Measurements from ENCODE around the gene BGN. TPM values are rescaled to one million over a fixed set of nuclear protein-coding genes. Genes with fewer than 3 reads are reported as not detected.

Gene BGN
- total and polyA plus RNA-seq, 4 experiments from 2014 or later, result not detected

GRCh38 chrX:153554519-153555167, 59.9 kb downstream of the BGN start:
- ChIA-PET CTCF (ENCODE audit: partially characterized antibody) (interaction anchor here (0.8 to 3.3 kb wide), 14 partner anchors 9 to 114 kb away, joined by 3 to 20 read pairs (median 4); no protein-coding TSS in a partner anchor), POLR2A (ENCODE audit: partially characterized antibody) (interaction anchor here (0.8 to 1.2 kb wide), 2 partner anchors 55 to 114 kb away, joined by 3 read pairs; no protein-coding TSS in a partner anchor)
- H3K27me3 ChIP-seq (ENCODE audit: insufficient read depth, low read length), result no peaks in the 10 kb centered on the region
- no peaks in the 10 kb centered on the region for H3K4me1 ChIP-seq (ENCODE audit: insufficient read depth, low read length)
- no peaks in the 10 kb centered on the region for H3K9me3 ChIP-seq (ENCODE audit: control insufficient read depth in 1 of 2, low read length in 2 of 2)
- no peaks in the 10 kb centered on the region for H3K36me3 ChIP-seq (ENCODE audit: insufficient read depth, low read length)
- no peak overlapping the region for H3K4me3 ChIP-seq (ENCODE audit: low read length in 2 of 2)
- no peak overlapping the region for H3K27ac ChIP-seq (ENCODE audit: low read depth, low read length)
- Mint-ChIP-seq H3K36me3 (no peaks in the 10 kb centered on the region), H3K27me3 (no peaks in the 10 kb centered on the region), H3K4me1 (no peaks in the 10 kb centered on the region), H3K9me3 (no peaks in the 10 kb centered on the region), H3K4me3 (no peak overlapping the region), H3K27ac (no peak overlapping the region)
- DNase-seq, result peak; percentile 51 to 59 (median 53)
- intact Hi-C loops (cut with micrococcal nuclease), result loop anchor here (1.0 to 2.0 kb wide), 4 partner anchors 56 to 114 kb away; no protein-coding TSS in a partner anchor

DNA sequence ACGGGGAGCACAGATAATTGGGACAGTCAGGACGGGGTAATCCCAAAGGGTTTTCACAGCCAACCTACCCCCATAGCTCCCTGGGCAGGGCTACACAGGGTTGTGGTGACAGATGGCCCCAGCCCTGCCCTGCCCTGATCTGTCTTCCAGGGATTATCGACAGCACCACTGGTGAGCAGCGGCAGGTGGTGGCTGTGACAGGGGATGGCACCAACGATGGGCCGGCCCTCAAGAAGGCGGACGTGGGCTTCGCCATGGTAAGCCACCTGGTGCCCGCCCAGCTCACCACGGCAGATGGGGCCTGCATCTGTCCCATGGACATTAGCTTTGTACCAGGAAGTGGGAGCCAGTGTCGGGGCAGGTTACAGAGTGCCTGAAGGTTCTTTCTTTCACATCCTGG, 62.0 kb downstream of the BGN start:
- no peak overlapping the region for H3K27ac ChIP-seq (ENCODE audit: low read depth, low read length)
- Mint-ChIP-seq H3K27me3 (no peaks in the 10 kb centered on the region), H3K27ac (no peak overlapping the region), H3K4me1 (no peaks in the 10 kb centered on the region), H3K4me3 (no peak overlapping the region), H3K36me3 (no peaks in the 10 kb centered on the region), H3K9me3 (no peaks in the 10 kb centered on the region)
- no peak overlapping the region for H3K4me3 ChIP-seq (ENCODE audit: low read length in 2 of 2)
- POLR2A ChIA-PET (ENCODE audit: partially characterized antibody), result no interaction called here
- no peak for DNase-seq
- intact Hi-C loops (cut with micrococcal nuclease), result no loop called here
- no peaks in the 10 kb centered on the region for H3K9me3 ChIP-seq (ENCODE audit: control insufficient read depth in 1 of 2, low read length in 2 of 2)
- no peaks in the 10 kb centered on the region for H3K4me1 ChIP-seq (ENCODE audit: insufficient read depth, low read length)
- H3K36me3 ChIP-seq (ENCODE audit: insufficient read depth, low read length), result no peaks in the 10 kb centered on the region
- no peaks in the 10 kb centered on the region for H3K27me3 ChIP-seq (ENCODE audit: insufficient read depth, low read length)
- CTCF ChIA-PET (ENCODE audit: partially characterized antibody), result interaction anchor here (1.3 to 1.9 kb wide), 3 partner anchors 17 to 111 kb away, joined by 3 to 15 read pairs (median 6); no protein-coding TSS in a partner anchor

GRCh38 chrX:153557618-153558355, 63.0 kb downstream of the BGN start:
- Histone ChIP-seq H3K4me3 (ENCODE audit: low read length in 2 of 2) (no peak overlapping the region), H3K27ac (ENCODE audit: low read depth, low read length) (no peak overlapping the region), H3K36me3 (ENCODE audit: insufficient read depth, low read length) (no peaks in the 10 kb centered on the region), H3K4me1 (ENCODE audit: insufficient read depth, low read length) (no peaks in the 10 kb centered on the region), H3K9me3 (ENCODE audit: control insufficient read depth in 1 of 2, low read length in 2 of 2) (no peaks in the 10 kb centered on the region), H3K27me3 (ENCODE audit: insufficient read depth, low read length) (no peaks in the 10 kb centered on the region)
- Mint-ChIP-seq H3K27ac (peak overlapping the region in 1 of 7 donors; percentile 48), H3K4me3 (no peak overlapping the region), H3K4me1 (no peaks in the 10 kb centered on the region), H3K36me3 (no peaks in the 10 kb centered on the region), H3K9me3 (no peaks in the 10 kb centered on the region), H3K27me3 (no peaks in the 10 kb centered on the region)
- ChIA-PET POLR2A (ENCODE audit: partially characterized antibody) (no interaction called here), CTCF (ENCODE audit: partially characterized antibody) (interaction anchor here (0.8 to 1.7 kb wide), 3 partner anchors 18 to 110 kb away, joined by 3 to 6 read pairs (median 3); no protein-coding TSS in a partner anchor)
- intact Hi-C loops (cut with micrococcal nuclease), result no loop called here
- no peak for DNase-seq

Other genes with a start within 250 kb of the BGN start
- not detected for gene PNMA6F, start 173.2 kb upstream of the BGN start, total RNA-seq
- gene PNMA6F, start 173.2 kb upstream of the BGN start, polyA plus RNA-seq, result not detected
- 10 to 100 TPM; 15.3 to 16.1 TPM for gene ZNF275, start 160.8 kb upstream of the BGN start, total RNA-seq
- gene ZNF275, start 160.8 kb upstream of the BGN start, polyA plus RNA-seq, result 1 to 10 TPM; 2.0 to 5.3 TPM
- gene PNMA6E, start 93.6 kb upstream of the BGN start, total RNA-seq, result not detected
- gene PNMA6E, start 93.6 kb upstream of the BGN start, polyA plus RNA-seq, result not detected
- gene ZFP92, start 83.5 kb upstream of the BGN start, total RNA-seq, result under 1 TPM; 0.44 to 0.55 TPM
- under 1 TPM; 0.03 to 0.18 TPM for gene ZFP92, start 83.5 kb upstream of the BGN start, polyA plus RNA-seq
- 1 to 10 TPM; 4.0 to 4.5 TPM for gene TREX2, start 48.9 kb upstream of the BGN start, total RNA-seq
- gene TREX2, start 48.9 kb upstream of the BGN start, polyA plus RNA-seq, result under 1 TPM in 1 of 2 donors, not detected in 1; 0.63 TPM
- gene HAUS7, start 24.4 kb upstream of the BGN start, total RNA-seq, result 10 to 100 TPM; 29.8 to 33.8 TPM
- 10 to 100 TPM; 29.7 to 33.8 TPM for gene HAUS7, start 24.4 kb upstream of the BGN start, polyA plus RNA-seq
- gene ATP2B3, start 22.7 kb downstream of the BGN start, total RNA-seq, result not detected
- under 1 TPM in 1 of 2 donors, not detected in 1; 0.09 TPM for gene ATP2B3, start 22.7 kb downstream of the BGN start, polyA plus RNA-seq
- 10 to 100 TPM; 26.1 to 26.3 TPM for gene CCNQ, start 104.2 kb downstream of the BGN start, total RNA-seq
- 10 to 100 TPM; 51.2 to 53.6 TPM for gene CCNQ, start 104.2 kb downstream of the BGN start, polyA plus RNA-seq
- not detected for gene DUSP9, start 152.2 kb downstream of the BGN start, total RNA-seq
- not detected for gene DUSP9, start 152.2 kb downstream of the BGN start, polyA plus RNA-seq
- not detected for gene PNCK, start 178.8 kb downstream of the BGN start, total RNA-seq
- gene PNCK, start 178.8 kb downstream of the BGN start, polyA plus RNA-seq, result not detected
- gene SLC6A8, start 192.9 kb downstream of the BGN start, total RNA-seq, result 1 to 10 TPM in 1 of 2 experiments, under 1 TPM in 1; 0.84 to 1.4 TPM
- gene SLC6A8, start 192.9 kb downstream of the BGN start, polyA plus RNA-seq, result under 1 TPM; 0.11 to 0.21 TPM
- 100 to 1,000 TPM; 126 to 128 TPM for gene BCAP31, start 229.4 kb downstream of the BGN start, total RNA-seq
- gene BCAP31, start 229.4 kb downstream of the BGN start, polyA plus RNA-seq, result 100 to 1,000 TPM; 306 to 510 TPM
- gene ABCD1, start 229.9 kb downstream of the BGN start, total RNA-seq, result 1 to 10 TPM; 6.7 to 6.8 TPM
- gene ABCD1, start 229.9 kb downstream of the BGN start, polyA plus RNA-seq, result 1 to 10 TPM; 1.7 to 3.0 TPM

All from CD4-positive, alpha-beta memory T cell (primary cell).